GM21447 (cell line): ENCODE results near the gene DNMT1.
A peak's percentile ranks its signal among the peaks of the same experiment; 100 is the strongest.
"Not testable (repeated sequence)": the region's sequence is repeated elsewhere in the genome, so short reads cannot be mapped to it uniquely, and the experiment has no call there.

Experiments
- ATAC-seq: cut with Tn5 transposase; IDR thresholded peaks from one replicate; pipeline ENCODE4 v1.9.1; 2021; ENCODE audit not compliant: unreplicated experiment

The DNMT1 gene

DNA sequence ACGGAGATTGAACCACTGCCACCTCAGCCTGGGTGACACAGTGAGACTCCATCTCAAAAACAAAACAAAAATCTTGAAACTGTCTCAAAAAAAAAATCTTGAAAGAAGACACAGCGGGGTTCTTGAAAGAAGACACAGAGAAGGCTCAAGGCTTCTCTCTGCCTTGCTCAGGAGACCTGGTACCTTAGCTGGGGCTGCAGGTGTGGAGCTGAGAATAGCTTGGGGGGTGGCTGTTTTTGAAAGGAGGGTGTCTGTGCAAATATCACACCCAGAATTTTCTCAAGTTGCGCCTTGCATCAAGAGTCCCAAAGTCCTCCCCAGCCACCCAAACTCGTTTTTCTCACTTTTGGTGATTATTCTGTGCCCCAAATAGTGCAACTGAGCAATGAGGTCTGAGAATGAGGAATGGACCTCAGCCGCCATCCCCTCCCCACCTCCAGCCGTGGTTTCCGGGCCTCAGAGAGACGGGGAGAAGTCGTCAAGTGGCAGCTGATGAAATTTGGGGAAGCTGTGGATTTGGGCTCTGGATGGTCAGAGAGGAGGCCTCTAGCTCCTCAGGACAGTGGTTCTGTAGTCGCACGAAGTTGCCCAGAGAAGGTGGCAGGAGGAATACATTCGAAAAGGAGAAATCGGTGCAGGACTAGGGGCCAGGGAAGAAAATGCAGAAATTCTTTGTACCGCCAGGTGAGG lies 27.6 kb upstream of the DNMT1 start:
- ATAC-seq: no peak

DNA sequence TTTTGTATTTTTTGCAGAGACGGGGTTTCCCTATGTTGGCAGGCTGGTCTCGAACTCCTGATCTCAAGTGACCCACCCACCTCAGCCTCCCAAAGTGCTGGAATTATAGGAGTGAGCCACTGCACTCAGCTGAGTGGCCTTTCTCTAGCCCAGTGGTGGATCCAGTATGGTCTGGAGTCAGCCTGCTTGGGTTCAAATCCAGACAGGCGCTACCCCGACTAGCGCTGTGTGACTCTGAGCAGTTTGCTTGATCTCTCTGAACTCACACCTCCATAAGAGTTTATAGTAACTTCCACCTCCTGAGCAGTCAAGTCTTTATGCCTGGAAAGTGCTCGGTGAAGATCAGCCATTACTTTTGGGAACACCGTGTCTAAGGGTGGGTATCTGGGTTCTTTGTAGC lies 25.9 kb upstream of the DNMT1 start:
- ATAC-seq: no peak

DNA sequence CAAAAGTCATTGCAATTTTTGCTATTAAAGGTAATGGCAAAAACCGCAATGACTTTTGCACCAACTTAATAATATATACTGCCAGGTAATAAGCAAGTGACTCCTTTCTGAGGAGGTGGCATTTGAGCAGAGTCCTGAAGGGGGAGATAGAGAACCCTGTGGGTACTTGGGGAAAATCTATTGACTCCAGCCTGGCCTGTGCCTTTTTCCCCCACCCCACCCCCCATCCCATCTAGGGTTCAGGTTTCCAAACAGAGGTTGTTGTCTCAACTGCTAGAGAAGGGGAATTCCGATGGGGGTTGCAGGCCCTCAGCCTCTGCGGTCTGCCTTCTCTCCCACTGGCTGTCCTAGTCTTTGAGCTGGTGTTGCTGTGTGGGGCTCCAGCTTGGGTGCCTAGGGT lies 24.9 kb upstream of the DNMT1 start:
- peak; percentile 51 for ATAC-seq

DNA sequence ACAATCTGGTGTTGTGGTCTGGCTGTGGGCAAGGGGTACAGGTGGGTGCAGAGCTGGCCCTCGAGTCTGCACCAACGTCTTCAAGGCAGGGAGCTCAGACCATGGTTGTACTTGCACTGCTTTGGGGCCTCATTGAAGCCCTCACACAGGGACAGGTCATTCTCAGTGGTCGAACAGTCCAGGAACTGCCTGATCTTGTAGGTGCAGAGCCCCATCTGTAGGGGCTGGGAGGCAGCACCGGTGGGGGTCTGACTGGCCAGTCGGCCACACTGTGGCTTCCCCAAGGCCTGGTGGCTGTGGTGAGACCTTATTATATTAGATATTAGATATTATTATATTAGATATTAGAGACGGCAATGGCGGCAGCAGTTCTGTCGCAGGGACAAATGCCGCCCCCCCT lies 22.3 kb upstream of the DNMT1 start:
- ATAC-seq: no peak

DNA sequence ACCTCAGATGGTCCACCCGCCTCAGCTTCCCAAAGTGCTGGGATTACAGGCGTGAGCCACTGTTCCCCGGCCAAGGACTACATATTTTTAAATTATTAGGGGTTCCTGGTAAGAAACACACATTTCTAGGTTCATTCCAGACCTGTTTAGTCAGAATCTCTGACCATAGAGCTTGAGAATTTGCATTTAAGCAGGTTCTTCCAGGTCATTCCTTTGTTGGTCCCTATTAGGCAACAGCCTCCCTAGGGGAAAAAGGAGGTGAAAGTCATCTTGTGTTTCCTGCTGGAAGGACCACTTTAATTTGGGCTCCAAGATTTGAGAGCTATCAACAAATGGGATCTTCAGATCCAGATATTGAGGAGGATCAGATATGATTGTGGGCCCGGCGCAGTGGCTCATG lies 20.0 kb upstream of the DNMT1 start:
- no peak for ATAC-seq

DNA sequence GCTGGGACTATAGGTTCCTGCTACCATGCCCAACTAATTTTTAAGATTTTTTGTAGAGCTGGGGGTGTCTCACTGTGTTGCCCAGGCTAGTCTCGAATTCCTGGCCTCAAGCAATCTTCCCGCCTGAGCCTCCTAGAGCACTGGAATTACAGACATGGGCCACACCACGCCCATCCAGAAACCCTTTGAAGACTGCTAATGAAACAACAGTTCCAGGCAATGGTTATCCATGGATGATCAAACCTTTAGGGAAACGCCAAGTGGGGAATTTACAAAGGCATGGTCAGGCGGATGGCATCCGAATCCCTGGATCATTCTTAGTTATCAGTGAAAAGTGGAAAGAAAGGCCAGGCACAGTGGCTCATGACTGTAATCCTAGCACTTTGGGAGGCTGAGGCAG lies 16.9 kb upstream of the DNMT1 start:
- ATAC-seq: no peak

DNA sequence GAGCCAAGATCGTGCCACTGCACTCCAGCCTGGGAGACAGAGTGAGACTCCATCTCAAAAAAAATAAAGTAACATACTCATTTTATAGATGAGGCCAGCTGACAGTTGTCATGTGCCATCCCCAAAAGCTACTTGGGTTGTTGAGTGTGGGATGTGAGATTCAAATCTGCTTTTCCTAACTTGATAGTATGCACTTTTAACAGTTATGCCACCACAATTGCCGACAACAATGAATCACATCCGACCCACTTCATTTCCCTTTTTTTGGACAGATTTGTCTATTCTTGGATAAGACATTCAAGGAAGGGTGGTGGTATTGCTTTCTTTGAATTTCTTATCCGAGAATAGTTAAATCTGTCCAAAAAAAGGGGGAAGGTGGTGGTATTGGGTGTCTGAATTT lies 16.3 kb upstream of the DNMT1 start:
- ATAC-seq: no peak

DNA sequence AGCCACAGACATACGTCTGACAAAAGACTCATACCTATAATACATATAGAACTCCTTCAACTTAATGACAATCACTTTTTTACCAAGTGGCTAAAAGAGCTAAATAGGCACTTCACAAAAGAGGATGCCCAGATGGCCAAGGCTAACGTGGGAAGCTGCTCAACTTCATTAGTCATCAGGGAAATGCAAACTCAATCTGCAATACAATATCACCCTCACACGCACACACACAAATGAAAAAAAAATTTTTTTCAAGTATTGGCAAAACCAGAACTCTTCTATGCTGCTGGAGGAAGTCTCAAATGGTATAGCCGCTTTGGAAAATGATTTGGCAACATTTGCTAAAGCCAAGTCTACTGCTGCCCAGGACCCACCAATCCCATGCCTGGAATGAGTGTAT lies 14.6 kb upstream of the DNMT1 start:
- ATAC-seq: no peak

DNA sequence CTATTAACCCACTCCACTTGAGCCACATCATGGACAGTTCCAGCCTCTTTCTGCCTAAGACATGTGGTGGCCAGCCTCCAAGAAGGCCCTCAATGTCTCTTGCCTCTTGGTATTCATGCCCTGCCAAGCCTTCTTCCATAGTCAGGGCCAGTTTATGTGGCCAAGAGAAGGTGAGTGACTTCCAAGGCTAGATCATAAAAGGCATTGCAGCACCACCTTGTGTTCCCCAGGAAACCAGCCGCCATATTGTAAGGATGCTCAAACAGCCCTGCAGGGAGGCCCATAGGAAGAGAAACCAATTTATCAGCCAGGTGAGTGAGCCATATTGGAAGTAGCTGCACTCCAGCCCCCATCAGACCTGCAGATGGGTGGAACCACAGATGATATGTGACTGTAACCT lies 12.3 kb upstream of the DNMT1 start:
- ATAC-seq: no peak

DNA sequence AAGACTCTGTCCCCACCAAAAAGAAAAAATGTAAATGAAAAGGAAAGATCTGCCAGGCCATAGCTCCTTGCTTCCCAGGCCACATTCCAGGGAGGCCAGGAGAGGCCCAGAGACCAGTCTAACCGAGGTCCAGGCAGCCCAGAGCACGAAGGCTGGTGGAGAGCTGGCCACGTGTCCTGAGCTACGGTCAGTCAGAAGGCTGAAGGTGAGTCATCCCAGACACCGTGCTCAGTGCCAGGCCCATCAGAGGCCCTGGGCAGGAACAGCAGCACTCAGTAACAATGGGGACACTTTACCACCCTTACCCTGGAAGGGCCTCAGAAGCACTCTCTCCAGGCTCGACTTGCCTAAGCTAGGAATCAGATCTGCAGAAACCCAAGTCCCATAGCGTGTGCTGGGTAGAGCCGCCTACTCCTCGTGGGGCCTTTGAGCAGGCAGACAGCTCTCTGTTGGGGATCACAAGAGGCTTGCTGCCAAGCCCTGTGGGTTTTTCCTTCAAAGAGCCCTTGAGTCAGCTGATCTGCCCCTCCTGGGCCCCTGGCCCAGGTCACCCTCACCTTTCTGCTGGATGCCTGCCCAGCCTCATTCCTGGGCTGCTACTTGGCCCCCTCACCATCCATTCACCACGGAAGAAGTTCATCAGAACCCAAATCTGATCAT lies 11.6 kb upstream of the DNMT1 start:
- no peak for ATAC-seq

DNA sequence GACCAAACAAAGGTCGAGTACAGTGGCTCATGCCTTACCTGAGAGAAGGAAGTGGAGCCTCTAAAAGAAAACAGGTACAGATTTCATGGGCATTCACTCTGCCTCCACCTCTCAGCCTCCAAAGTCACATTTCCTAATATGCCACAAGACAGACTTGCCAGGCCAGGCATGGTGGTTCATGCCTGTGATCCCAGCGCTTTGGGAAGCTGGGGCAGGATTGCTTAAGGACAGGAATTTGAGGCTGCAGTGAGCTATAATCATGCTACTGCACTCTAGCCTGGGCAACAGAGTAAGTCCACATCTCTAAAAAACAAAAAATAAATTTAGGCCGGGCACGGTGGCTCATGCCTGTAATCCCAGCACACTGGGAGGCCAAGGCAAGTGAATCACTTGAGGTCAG lies 10.9 kb upstream of the DNMT1 start:
- ATAC-seq: no peak

DNA sequence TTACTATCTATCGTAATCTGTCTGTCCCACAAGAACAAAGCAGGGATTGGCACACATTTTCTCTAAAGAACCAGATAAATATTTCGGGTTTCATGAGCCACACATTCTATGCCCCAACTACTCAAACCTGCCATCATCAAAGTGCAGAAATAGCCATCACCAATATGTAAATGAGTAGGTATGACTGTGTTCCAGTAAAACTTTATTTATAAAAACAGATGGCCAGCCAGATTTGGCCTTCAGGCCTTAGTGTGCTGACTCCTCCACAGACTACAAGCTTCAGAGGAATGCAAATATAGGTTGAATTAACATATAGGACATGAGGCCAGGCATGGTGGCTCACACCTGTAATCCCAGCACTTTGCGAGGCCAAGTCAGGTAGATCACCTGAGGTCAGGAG lies 8.9 kb upstream of the DNMT1 start:
- no peak for ATAC-seq

DNA sequence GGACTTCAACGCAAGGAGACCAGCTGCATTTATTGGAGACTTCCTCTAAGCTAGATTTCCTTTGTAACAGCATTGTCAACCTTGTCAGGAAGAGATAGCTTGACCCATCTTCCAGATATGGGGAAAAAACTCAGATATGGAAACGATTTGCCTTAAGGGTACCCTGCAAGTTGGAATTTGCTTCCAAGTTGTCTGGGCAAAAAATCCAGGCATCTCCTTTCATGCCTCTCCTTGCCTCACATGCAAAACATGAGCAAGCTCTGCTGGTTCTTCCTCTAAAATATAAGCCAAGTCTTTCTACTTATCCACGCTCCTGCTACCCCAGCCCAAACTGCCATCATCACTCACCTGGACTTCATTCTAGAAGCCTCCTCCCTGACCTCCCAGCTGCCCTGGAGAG lies 6.4 kb upstream of the DNMT1 start:
- ATAC-seq: no peak

DNA sequence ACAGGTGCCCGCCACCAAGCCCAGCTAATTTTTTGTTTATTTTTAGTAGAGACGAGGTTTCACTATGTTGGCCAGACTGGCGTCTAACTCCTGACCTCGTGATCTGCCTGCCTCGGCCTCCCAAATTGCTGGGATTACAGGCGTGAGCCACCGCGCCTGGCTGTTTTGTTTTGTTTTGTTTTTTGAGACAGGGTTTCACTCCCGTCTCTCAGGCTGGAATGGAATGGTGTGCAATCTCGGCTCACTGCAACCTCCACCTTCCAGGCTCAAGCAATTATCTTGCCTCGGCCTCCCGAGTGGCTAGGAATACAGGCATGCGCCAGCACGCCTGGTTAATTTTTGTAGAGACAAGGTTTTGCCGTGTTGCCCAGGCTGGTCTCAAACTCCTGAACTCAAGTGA lies 5.3 kb upstream of the DNMT1 start:
- not testable (repeated sequence) for ATAC-seq

DNA sequence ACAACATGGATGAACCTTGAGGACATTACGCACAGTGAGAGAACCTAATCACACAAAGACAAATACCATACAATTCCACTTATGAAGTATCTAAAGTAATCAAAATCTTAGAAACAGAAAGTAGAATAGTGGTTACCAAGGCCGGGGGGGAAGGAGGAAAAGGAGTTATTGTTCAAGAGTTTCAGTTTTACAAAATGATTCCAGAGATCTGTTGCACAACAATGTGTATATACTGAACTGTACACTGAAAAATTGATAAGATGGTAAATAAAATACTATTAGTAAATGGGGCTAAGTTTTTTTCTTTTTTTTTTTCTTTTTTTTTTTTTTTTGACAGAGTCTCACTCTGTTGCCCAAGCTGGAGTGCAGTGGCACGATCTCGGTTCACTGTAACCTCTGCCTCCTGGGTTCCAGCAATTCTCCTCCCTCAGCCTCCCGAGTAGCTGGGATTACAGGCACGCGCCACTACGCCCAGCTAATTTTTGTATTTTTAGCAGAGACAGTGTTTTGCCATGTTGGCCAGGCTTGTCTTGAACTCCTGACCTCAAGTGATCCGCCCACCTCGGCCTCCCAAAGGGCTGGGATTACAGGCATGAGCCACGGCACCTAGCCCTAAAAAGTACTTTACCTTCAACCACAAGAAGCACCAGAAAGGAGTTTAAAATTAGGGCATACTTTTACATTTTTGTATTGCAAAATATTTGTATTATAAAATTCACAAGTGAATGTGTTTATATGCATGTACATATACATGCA lies 4.3 kb upstream of the DNMT1 start:
- not testable (repeated sequence) for ATAC-seq

DNA sequence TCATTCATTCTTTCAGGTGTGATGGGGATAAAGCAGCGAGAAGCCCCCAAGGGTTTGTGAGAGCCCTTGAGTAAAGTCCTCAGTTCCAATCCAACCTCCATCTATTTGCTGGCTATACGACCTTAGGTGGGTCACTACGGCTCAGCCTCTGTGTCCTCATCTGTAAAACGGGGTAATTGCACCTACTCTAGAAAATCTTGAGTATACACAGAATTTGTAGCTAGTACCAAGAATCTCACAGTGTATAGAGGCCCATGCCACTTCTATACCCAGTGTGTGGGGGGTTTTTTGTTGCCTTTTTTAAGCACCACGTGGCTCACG lies 406 bp upstream of the DNMT1 start:
- no peak for ATAC-seq

DNA sequence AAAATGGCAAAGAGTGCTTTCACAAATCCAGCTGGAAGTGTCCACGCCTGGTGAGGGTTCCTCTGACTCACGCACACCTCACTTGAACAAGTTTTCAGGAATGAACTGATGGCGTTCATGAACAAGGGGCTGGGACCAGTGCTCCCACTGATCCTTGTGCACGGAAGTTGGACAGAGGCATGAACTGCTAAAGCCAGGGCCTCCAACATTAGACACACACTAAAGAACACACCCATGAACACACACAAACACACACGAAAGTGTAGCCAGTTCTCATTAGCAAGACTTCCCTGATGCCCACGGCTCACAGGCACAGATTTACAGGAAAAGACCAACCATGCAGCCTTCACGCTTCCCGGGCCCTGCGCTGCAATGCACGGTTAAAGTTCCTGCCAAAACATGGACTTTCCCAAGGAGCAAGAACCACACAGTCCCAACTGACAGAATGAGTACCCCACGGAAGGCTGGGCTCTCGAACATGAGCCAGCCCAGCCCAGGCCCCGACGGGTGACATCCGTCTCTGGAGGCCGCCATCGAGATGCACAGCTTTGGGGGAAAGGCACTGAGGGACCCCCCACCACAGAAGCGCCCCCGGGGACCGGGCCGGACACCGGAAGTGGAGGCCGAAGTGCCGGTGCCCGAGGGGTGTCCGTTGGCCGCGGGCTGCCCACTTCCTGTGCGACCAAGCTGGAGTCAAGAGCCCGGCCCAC lies 808 bp downstream of the DNMT1 start:
- peak; percentile 26 for ATAC-seq

DNA sequence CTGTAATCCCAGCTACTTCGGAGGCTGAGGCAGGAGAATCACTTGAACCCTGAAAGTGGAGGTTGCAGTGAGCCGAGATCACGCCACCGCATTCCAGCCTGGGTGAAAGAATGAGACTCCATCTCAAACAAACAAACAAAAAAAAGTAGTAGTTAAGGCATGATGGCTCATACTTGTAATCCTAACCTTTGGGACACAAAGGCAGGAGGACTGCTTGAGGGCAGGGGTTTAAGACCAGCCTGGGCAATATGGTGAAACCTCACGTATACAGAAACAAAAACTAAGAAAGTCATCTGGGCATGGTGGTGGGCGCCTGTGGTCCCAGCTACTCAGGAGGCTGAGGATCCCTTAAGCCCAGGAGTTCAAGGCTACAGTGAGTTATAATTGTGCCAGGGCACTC lies 1.8 kb downstream of the DNMT1 start:
- ATAC-seq: no peak

DNA sequence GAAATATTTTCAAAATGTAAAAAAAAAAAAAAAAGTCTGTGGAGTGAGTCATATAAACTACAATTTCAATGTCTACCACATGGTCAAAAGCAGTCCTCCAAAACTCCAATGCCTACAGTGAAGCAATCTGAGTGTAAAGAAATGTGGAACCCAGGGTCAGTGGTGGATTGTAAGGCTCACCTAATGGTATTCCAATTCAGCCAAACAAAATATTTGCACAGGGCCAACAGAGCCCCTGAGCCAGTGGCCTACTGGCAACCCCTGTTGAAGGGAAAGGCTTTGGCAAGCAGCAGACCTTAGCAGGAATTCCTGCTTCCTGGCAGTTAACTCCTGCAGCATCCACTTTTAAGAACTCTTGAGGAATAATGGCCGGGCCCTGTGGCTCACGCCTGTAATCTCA lies 3.4 kb downstream of the DNMT1 start:
- ATAC-seq: no peak

DNA sequence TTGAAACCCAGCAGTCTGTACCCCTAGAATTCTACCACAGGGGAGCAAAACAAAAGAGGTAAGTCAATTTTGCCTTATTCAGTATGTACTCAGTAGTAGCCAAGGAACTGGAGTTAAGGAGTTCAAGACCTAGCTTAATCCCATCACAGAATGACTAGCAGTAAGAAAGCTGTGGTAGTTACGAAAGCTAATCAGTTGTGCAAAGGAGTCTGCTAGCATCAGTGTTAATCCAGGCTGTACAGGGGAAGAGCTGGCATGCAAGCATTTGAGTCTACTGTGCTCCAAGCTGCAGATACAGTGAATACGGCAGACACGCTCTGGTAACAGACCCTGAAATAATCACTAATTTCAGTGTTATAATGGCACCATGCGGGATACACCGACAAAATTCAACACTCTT lies 4.7 kb downstream of the DNMT1 start:
- ATAC-seq: no peak

DNA sequence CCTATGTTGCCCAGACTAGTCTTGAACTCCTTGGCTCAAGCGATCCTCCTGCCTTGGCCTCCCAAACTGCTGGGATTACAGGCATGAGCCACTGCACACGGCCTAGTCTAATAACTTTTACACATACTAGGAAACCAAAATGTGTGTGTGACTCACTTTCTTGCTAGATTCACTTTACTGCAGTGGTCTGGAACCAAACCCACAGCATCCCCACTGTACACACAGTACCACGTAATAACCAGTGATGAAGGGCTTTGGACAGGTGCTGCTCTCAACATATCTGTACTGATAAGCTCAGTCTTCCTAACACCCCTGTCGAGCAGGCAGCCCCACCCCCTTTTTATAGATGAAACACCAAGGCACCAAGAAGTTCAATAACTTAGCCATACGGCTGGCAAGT lies 5.1 kb downstream of the DNMT1 start:
- ATAC-seq: no peak

DNA sequence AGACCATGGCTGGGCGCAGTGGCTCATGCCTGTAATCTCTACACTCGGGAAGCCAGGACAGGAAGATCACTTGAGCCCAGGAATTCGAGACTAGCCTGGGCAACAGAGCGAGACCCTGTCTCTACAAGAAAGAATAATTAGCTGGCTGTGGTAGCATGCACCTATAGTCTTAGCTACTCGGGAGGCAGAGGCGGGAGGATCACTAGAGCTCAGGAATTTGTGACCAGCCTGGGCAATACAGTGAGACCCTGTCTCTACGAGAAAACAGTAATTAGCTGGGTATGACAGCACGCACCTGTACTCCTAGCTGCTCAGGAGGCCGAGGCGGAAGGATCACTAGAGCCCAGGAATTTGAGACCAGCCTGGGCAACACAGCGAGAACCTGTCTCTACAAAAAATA lies 7.4 kb downstream of the DNMT1 start:
- no peak for ATAC-seq
